ENCODE measurements around the gene IFITM2. TPM values are rescaled to one million over a fixed set of nuclear protein-coding genes. Genes with fewer than 3 reads are reported as not detected.

IFITM2 gene
- total and polyA plus RNA-seq, 2 of the 4 experiments (the other 2 are of a cell fraction): 31.2 to 564 TPM

DNA sequence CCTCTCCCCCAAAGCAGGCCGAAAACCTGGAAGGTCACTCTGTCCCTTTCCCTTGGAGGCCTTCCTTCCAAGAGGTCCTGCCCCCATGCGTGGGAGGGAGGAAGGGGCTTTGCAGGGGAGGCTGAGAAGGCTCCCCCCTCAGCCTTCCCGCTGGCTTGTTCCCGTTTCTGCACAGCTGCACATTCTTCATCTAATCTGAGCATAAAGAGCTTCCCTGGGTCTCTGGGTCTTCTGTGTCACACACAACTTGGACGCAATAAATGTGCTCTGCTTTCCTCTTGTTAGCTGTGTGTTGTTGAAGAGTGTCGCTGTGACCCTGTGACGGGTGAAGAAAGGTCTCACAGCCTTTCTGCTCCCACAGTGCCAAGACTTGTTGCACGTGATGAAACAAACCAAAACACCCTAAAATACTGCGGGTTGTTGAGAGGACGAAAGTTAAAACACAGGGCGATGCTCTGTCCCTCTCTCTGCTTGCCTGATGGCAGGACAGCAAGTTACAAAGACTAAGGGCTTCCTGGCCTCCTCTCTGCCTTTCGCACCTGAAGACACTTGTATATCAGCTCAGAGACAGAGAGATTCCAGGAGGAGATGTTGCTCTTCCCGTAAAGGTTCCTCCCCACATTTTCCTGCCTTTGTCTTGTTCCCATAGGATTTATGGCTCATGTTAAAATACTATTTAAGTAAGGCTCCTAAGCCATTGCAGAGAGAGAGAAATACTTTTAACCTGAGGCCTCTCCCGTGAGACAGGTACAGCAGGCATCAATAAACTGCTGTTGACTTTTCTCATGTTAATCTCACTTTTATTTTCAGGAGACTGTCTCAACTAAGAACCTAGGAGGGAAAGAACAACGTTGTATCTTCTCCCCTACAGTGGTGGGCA is 28.4 kb downstream of the IFITM2 start:
- peak overlapping the region in 1 of 2 experiments; percentile 24; a peak in 1 of 4 replicates for H4K8ac ChIP-seq (ENCODE audit: low read depth in 2 of 2, low read length in 2 of 2)
- H3K36me3 ChIP-seq (ENCODE audit: control insufficient read depth, insufficient read depth, low read length): no peaks in the 10 kb centered on the region
- dilution Hi-C loops (cut with HindIII; ENCODE audit: low sequenced_read_pairs, unreplicated experiment) (no loop called here), in situ Hi-C loops (cut with MboI; ENCODE audit: low sequenced_read_pairs) (no loop called here), intact Hi-C loops (cut with micrococcal nuclease) (no loop called here)
- H3K4me3 ChIP-seq (ENCODE audit: insufficient read depth, low read depth, low read length): no peak overlapping the region
- H4K91ac ChIP-seq (ENCODE audit: insufficient read depth, low read depth, low read length): peak overlapping the region; percentile 22; the same call in 1 of the 2 replicates
- no peak overlapping the region for H3K27ac ChIP-seq (ENCODE audit: insufficient read depth, low read length)
- no peak overlapping the region for H2BK5ac ChIP-seq (ENCODE audit: low read depth, low read length, poor library complexity, severe bottlenecking)
- 0 out of 2 replicates have a peak overlapping the region, but pooled peaks have one; percentile 55 for H3K9ac ChIP-seq (ENCODE audit: low read depth, low read length)
- WGBS, 2 experiments (ENCODE audit: extremely low coverage in 2 of 2, insufficient read length in 1 of 2): no CpG with 5 or more reads among the region's 15 CpGs
- BruUV-seq (replicated peaks): no TSS peak
- H3K79me1 ChIP-seq (ENCODE audit: low read depth in 1 of 2, low read length in 2 of 2): no peaks in the 10 kb centered on the region
- TF ChIP-seq RAD21 (IDR thresholded peaks at IDR 0.05; ENCODE audit: low read length) (no peak), MXI1 (IDR thresholded peaks at IDR 0.05; ENCODE audit: borderline replicate concordance, low read depth, low read length) (no peak), MAFK (IDR thresholded peaks at IDR 0.05; ENCODE audit: low read depth, low read length) (no peak), POLR2A (IDR thresholded peaks at IDR 0.05; ENCODE audit: low read depth, low read length) (no peak), RFX5 (IDR thresholded peaks at IDR 0.05; ENCODE audit: low read depth, low read length) (no peak), SMC3 (IDR thresholded peaks at IDR 0.05; ENCODE audit: low read depth, low read length) (no peak), BHLHE40 (IDR thresholded peaks at IDR 0.05; ENCODE audit: low read depth, low read length) (no peak), CHD1 (IDR thresholded peaks at IDR 0.05; ENCODE audit: low read depth, low read length) (no peak), CEBPB (IDR thresholded peaks at IDR 0.05; ENCODE audit: low read depth, low read length) (no peak), FOS (IDR thresholded peaks at IDR 0.05; ENCODE audit: low read depth, low read length) (no peak)
- TF ChIP-seq, protein P1, sequence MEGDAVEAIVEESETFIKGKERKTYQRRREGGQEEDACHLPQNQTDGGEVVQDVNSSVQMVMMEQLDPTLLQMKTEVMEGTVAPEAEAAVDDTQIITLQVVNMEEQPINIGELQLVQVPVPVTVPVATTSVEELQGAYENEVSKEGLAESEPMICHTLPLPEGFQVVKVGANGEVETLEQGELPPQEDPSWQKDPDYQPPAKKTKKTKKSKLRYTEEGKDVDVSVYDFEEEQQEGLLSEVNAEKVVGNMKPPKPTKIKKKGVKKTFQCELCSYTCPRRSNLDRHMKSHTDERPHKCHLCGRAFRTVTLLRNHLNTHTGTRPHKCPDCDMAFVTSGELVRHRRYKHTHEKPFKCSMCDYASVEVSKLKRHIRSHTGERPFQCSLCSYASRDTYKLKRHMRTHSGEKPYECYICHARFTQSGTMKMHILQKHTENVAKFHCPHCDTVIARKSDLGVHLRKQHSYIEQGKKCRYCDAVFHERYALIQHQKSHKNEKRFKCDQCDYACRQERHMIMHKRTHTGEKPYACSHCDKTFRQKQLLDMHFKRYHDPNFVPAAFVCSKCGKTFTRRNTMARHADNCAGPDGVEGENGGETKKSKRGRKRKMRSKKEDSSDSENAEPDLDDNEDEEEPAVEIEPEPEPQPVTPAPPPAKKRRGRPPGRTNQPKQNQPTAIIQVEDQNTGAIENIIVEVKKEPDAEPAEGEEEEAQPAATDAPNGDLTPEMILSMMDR (conservative IDR thresholded peaks at IDR 0.05; ENCODE audit: low read depth, low read length): no peak
- TF ChIP-seq, protein P2, sequence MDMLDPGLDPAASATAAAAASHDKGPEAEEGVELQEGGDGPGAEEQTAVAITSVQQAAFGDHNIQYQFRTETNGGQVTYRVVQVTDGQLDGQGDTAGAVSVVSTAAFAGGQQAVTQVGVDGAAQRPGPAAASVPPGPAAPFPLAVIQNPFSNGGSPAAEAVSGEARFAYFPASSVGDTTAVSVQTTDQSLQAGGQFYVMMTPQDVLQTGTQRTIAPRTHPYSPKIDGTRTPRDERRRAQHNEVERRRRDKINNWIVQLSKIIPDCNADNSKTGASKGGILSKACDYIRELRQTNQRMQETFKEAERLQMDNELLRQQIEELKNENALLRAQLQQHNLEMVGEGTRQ (IDR thresholded peaks at IDR 0.05; ENCODE audit: low read depth, low read length): no peak
- TF ChIP-seq, protein P3, sequence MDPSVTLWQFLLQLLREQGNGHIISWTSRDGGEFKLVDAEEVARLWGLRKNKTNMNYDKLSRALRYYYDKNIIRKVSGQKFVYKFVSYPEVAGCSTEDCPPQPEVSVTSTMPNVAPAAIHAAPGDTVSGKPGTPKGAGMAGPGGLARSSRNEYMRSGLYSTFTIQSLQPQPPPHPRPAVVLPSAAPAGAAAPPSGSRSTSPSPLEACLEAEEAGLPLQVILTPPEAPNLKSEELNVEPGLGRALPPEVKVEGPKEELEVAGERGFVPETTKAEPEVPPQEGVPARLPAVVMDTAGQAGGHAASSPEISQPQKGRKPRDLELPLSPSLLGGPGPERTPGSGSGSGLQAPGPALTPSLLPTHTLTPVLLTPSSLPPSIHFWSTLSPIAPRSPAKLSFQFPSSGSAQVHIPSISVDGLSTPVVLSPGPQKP (IDR thresholded peaks at IDR 0.05; ENCODE audit: borderline replicate concordance, low read depth, low read length): no peak
- peak overlapping the region; percentile 64 for H3K14ac ChIP-seq (replicated peaks; ENCODE audit: low read depth, low read length)
- no peak for DNase-seq
- H3K4me2 ChIP-seq (ENCODE audit: low read depth, low read length): 0 out of 2 replicates have a peak overlapping the region, but pooled peaks have one; percentile 26
- peak; percentile 37 for ATAC-seq (ENCODE audit: low read depth)
- H2AK9ac ChIP-seq (replicated peaks; ENCODE audit: low read depth, low read length, poor library complexity): no peak overlapping the region
- no peaks in the 10 kb centered on the region for H4K20me1 ChIP-seq (ENCODE audit: insufficient read depth, low read length)
- POLR2A ChIA-PET (ENCODE audit: unreplicated experiment): no interaction called here
- H3K56ac ChIP-seq (ENCODE audit: extremely low read depth, insufficient read depth, low read length): no peak overlapping the region
- no peak overlapping the region; the same call in 1 of the 2 replicates for H2BK20ac ChIP-seq (ENCODE audit: low read depth, low read length)
- peak overlapping the region; percentile 30; the same call in 1 of the 2 replicates for H2BK120ac ChIP-seq (ENCODE audit: low read depth, low read length)
- 0 out of 2 replicates have a peak overlapping the region, but pooled peaks have one; percentile 15 for H3K4ac ChIP-seq (ENCODE audit: low read depth, low read length)
- 0 out of 2 replicates have a peak overlapping the region, but pooled peaks have one; percentile 12 for H3K23ac ChIP-seq (ENCODE audit: low read depth, low read length)
- no peaks in the 10 kb centered on the region for H3K9me3 ChIP-seq (ENCODE audit: control insufficient read depth, insufficient read depth, low read length)
- H2AFZ ChIP-seq (replicated peaks; ENCODE audit: low read length, poor library complexity): peak overlapping the region; percentile 87
- H2AK5ac ChIP-seq (ENCODE audit: low read depth, low read length): peak overlapping the region; percentile 5; the same call in 1 of the 2 replicates
- CTCF ChIA-PET: no interaction called here
- no peaks in the 10 kb centered on the region for H3K9me1 ChIP-seq (ENCODE audit: insufficient read depth, low read length)
- H2BK15ac ChIP-seq (ENCODE audit: low read depth, low read length): no peak overlapping the region; the same call in 2 of the 3 replicates
- H4K5ac ChIP-seq (ENCODE audit: low read depth, low read length): peak overlapping the region; percentile 85
- peak overlapping the region; percentile 36; the same call in 1 of the 2 replicates for H3K18ac ChIP-seq (ENCODE audit: low read depth, low read length)
- H3K4me1 ChIP-seq (ENCODE audit: control insufficient read depth, insufficient read depth, low read length): peaks cover 5% of the 10 kb centered on the region
- peaks cover 3% of the 10 kb centered on the region for H3K27me3 ChIP-seq (ENCODE audit: control insufficient read depth, insufficient read depth, low read length)

All from IMR-90 (cell line).